Activated naive CD4-positive, alpha-beta T cell treated with anti-CD3 and anti-CD28 coated beads, Interleukin-2, amount 10 ng/mL, durations not matched to agents 7 days and 5 days (primary cell): ENCODE measurements around the gene PDZRN3.
"Not testable (repeated sequence)": the region's sequence is repeated elsewhere in the genome, so short reads cannot be mapped to it uniquely, and the experiment has no call there.

ENCODE experiments used
- CTCF ChIA-PET: fragments of 350-600 bp; sonication (Branson Sonifier 250); formaldehyde crosslinking; loops from one replicate; lab custom pipeline; 2021; ENCODE audit warnings: antibody characterized with exemption; lab: Charles Lee
- DNase-seq: peaks from one replicate; pipeline ENCODE4 v3.0.0-alpha.2; 2020
- H3K27ac Mint-ChIP-seq: one replicate; pipeline ENCODE4 v1.8.0; 2021; ENCODE audit warnings: mild to moderate bottlenecking, moderate library complexity, mixed read lengths
- H3K27me3 Mint-ChIP-seq: one replicate; pipeline ENCODE4 v1.8.0; 2021; ENCODE audit warnings: mild to moderate bottlenecking, mixed read lengths
- H3K36me3 Mint-ChIP-seq: one replicate; pipeline ENCODE4 v1.8.0; 2021; ENCODE audit warnings: mixed read lengths
- H3K4me1 Mint-ChIP-seq: one replicate; pipeline ENCODE4 v1.8.0; 2021; ENCODE audit warnings: mixed read lengths
- H3K4me3 Mint-ChIP-seq: one replicate; pipeline ENCODE4 v1.8.0; 2021; ENCODE audit warnings: mild to moderate bottlenecking, moderate library complexity, mixed read lengths
- H3K9me3 Mint-ChIP-seq: one replicate; pipeline ENCODE4 v1.8.0; 2021; ENCODE audit warnings: mixed read lengths

The PDZRN3 gene

DNA sequence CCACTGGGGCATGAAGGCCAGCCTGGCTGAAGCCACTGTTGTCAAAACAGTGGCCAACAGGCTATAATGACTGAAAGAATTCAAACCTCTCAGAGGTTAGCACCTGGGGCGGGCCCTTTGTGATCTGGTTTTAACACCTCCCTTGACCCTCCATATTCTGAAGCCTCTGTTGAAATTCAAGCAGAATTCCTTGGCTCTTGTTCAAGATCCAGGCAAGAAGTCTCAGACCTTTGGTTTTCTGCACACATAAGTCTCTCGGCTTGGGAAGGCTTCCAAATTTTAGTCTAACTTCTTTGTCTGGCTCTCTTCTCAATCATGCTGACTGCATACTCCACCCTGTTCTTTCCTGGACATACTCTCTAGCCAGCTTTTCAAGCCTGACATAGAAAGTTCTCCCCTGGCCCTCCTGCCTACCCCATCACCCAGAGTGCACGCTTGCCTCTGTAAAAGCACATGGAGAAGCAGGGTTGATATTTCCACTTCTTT lies 144.5 kb downstream of the PDZRN3 start:
- no peak overlapping the region for H3K4me3 Mint-ChIP-seq

DNA sequence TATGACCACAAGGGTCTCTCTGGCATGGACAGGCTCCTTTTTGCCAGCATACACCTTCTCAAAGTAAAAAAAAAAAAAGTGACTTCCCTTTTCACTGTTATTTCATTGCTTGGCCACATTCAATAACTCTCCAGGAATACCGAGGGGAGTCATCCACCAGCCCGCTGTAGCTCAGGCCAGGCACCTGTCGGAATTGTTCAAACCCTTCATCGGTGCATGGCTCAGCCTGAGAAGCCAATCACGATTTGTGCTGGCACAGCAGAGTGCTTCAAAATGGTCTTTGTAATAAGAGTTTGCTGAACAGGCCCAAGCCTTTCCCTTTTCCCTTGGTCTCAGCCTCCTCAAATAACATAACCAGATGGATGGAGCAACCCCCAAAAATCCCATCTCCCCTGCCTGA lies 145.4 kb downstream of the PDZRN3 start:
- CTCF ChIA-PET: no interaction called here
- H3K4me1 Mint-ChIP-seq: no peaks in the 10 kb centered on the region
- peaks cover 3% of the 10 kb centered on the region for H3K9me3 Mint-ChIP-seq
- H3K4me3 Mint-ChIP-seq: no peak overlapping the region
- no peaks in the 10 kb centered on the region for H3K36me3 Mint-ChIP-seq
- H3K27ac Mint-ChIP-seq: no peak overlapping the region
- peaks cover 8% of the 10 kb centered on the region for H3K27me3 Mint-ChIP-seq
- no peak for DNase-seq

More for the DNA sequence above, 144.5 kb downstream of the PDZRN3 start:
- Mint-ChIP-seq H3K36me3 (no peaks in the 10 kb centered on the region), H3K4me1 (no peaks in the 10 kb centered on the region), H3K27ac (no peak overlapping the region), H3K27me3 (peaks cover 14% of the 10 kb centered on the region), H3K9me3 (peaks cover 3% of the 10 kb centered on the region)
- CTCF ChIA-PET: no interaction called here
- DNase-seq: no peak

DNA sequence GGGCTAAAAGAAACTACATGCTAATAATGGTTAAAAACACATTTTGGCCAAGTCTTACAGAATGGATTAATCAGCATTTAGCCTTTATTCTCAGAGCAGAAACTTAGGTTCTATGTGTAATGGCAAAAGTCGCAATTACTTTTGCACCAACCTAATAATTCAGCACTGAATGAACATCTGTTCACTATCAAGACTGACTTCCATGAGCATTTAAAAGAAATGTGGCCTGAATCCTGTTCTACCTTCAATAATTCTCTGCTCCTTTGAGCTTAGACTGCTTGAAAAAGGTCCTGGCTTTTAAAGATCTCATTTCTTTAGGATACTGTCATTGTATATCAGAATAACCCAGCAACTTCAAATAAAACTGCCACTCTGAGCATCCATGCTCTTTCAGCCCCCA lies 145.9 kb downstream of the PDZRN3 start:
- Mint-ChIP-seq H3K4me1 (no peaks in the 10 kb centered on the region), H3K36me3 (no peaks in the 10 kb centered on the region), H3K9me3 (peaks cover 3% of the 10 kb centered on the region), H3K27ac (no peak overlapping the region), H3K4me3 (no peak overlapping the region), H3K27me3 (peaks cover 3% of the 10 kb centered on the region)
- CTCF ChIA-PET: no interaction called here
- no peak for DNase-seq

DNA sequence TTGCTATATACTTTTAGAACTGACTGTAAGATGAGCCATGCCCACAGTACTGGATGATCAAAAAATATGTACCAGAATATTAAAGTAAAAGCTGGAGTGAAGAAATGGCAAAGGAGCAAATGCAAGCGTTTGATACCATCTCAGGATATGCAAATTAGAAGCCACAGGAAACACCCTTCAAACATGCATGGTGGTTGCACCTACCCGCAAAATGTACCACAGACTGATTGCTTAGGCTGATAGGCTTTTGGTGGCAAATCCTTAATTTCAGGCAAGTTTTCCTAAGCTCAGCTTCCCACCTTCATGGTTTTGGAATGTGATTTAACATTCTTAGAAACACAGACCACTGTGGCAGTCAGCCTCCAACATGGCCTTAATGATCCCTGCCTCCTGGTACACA lies 149.0 kb downstream of the PDZRN3 start:
- peaks cover 3% of the 10 kb centered on the region for H3K9me3 Mint-ChIP-seq
- H3K27ac Mint-ChIP-seq: no peak overlapping the region
- CTCF ChIA-PET: no interaction called here
- no peak for DNase-seq
- peaks cover 3% of the 10 kb centered on the region for H3K27me3 Mint-ChIP-seq
- no peak overlapping the region for H3K4me3 Mint-ChIP-seq
- no peaks in the 10 kb centered on the region for H3K36me3 Mint-ChIP-seq
- no peaks in the 10 kb centered on the region for H3K4me1 Mint-ChIP-seq

DNA sequence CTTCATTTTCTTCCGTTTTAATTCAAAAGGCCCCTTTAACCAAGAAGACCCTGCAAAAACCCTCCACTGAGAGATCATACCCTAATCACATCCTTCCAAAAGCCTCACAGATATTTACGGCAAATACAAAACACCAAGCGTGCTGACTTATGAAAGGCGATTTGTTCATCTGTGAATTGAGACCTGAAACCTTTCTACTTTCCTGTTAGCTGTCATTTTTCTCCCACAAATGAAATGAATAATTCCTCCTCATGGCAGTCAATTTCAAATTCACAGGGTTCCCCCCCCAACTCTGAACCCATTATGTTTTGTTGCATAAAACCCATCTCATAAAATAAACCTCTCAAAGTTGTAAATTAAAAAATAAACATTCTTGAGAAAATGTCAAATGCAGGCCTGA lies 149.6 kb downstream of the PDZRN3 start:
- H3K27ac Mint-ChIP-seq: no peak overlapping the region
- DNase-seq: no peak
- H3K36me3 Mint-ChIP-seq: no peaks in the 10 kb centered on the region
- peaks cover 3% of the 10 kb centered on the region for H3K9me3 Mint-ChIP-seq
- peaks cover 3% of the 10 kb centered on the region for H3K27me3 Mint-ChIP-seq
- CTCF ChIA-PET: no interaction called here
- no peak overlapping the region for H3K4me3 Mint-ChIP-seq
- no peaks in the 10 kb centered on the region for H3K4me1 Mint-ChIP-seq

DNA sequence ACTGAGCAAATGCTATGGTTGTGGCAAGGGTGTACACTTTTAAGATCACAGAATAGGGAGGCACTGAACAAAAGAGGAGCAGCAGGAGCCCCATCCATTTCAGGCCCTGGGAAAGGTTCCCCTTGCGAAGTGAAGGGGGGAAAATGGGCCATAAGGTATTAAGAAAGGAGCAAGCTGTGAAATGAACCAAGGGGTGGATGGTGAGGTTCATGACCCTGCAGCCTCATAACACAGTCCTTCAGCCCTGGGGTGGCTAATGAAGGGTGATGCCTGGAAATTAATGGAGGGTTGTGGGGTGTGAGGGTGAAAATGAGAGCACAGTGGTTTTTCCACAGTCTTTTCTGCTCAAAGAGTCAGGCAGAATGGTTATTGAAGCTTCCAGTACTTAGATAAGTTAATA lies 150.1 kb downstream of the PDZRN3 start:
- CTCF ChIA-PET: no interaction called here
- H3K27me3 Mint-ChIP-seq: peaks cover 3% of the 10 kb centered on the region

DNA sequence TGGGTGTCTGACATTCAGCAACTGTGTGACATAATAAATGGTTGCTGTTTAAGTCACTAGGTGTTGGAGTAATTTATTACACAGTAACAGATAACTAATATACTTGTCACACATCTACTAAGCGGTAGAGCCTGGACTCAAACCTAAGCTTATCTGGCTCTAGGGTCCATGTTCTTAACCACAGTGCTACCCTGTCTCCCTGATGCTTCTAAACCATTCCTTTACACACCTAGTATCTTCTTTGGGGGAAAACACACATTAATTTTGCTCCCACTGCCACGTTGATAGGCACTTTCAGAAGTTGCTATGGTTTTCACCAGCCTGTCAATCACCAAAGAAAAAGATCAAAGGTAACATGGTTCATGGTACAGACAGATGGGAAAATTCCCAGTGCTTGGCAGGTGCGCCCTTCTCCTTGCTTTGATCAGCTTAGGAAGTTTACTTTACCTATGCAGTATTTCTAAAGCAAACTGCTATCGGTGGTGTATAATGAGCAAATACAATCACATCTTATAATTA lies 150.8 kb downstream of the PDZRN3 start:
- Mint-ChIP-seq H3K27me3 (no peaks in the 10 kb centered on the region), H3K27ac (no peak overlapping the region), H3K4me3 (no peak overlapping the region), H3K9me3 (peaks cover 3% of the 10 kb centered on the region), H3K4me1 (no peaks in the 10 kb centered on the region), H3K36me3 (no peaks in the 10 kb centered on the region)
- no peak for DNase-seq
- CTCF ChIA-PET: no interaction called here

More for the DNA sequence above, 150.1 kb downstream of the PDZRN3 start:
- Mint-ChIP-seq H3K4me1 (no peaks in the 10 kb centered on the region), H3K9me3 (peaks cover 3% of the 10 kb centered on the region), H3K4me3 (no peak overlapping the region), H3K27ac (no peak overlapping the region), H3K36me3 (no peaks in the 10 kb centered on the region)
- DNase-seq: no peak

DNA sequence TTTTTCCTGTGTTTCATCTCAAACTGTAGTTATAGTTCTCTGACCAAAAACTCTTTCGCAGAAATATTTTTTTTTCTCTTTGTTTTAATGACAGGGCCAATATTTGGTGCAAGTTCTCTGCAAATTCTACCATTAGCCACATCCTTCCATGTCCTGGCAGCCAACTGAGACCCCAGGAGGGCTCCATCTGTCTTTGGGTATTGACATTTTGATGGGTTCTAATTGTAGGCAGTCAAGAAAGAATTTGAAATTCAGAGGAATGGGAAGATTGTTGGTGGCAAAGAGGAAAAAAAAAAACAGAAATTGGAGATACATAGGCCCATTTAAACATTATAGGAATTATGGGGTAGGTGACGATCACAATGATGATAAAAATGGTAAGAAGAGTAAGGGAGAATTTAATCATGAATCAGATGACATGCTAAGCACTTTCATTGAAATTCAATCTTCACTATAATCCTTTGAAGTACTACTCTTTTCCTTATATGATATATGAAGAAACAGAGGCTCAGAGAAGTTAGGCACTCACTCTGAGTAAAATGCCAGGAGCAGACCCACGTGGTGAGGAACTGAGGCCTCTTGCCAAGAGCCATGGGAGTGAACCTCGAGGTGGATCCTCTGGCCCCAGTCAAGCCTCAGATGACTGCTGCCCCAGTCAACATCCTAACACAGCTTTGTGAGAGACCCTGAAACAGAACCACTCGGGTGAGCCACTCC lies 151.4 kb downstream of the PDZRN3 start:
- H3K4me1 Mint-ChIP-seq: no peaks in the 10 kb centered on the region
- DNase-seq: no peak
- H3K4me3 Mint-ChIP-seq: no peak overlapping the region
- no peaks in the 10 kb centered on the region for H3K27me3 Mint-ChIP-seq
- H3K9me3 Mint-ChIP-seq: peaks cover 3% of the 10 kb centered on the region
- H3K27ac Mint-ChIP-seq: no peak overlapping the region
- CTCF ChIA-PET: no interaction called here
- H3K36me3 Mint-ChIP-seq: no peaks in the 10 kb centered on the region

DNA sequence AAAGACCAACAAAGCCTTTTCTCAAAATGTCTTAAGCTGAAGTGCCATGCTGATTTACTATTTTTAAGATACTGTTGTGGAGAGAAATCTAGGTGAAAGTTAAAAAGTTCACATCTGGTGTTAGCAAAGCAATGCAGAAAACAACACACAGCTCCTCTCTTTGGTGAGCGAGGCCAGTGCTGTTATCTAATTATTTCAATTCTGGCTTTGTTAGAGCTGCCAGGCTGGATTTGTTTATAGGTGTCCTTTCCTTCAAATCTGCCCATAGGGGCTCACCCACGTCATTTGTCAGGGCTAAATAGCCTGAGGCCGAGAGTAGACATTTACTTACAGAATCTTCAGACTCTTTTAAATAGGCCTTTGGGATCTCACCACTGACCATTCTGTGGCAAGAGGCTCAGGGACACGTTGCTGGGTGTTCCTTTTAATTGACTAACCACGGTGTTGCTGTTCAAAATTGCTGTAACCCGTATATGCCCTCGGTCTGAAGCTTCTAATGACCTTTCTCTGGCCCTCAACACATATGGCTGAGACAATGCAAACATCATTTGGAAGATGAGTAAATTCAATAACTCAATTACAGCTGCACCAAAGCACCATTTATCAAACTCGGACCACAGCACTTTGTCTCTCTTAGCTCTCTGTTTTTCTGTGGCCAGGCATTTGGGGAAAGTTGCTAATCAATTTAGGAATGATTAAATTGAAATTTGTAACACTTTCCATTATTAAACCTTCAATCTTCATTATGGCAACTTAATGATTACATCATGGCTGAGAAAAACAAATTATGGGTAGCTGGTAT lies 152.6 kb downstream of the PDZRN3 start:
- H3K9me3 Mint-ChIP-seq: no peaks in the 10 kb centered on the region
- no peaks in the 10 kb centered on the region for H3K4me1 Mint-ChIP-seq
- CTCF ChIA-PET: no interaction called here
- no peaks in the 10 kb centered on the region for H3K27me3 Mint-ChIP-seq
- DNase-seq: no peak
- H3K4me3 Mint-ChIP-seq: no peak overlapping the region
- no peaks in the 10 kb centered on the region for H3K36me3 Mint-ChIP-seq
- H3K27ac Mint-ChIP-seq: no peak overlapping the region

DNA sequence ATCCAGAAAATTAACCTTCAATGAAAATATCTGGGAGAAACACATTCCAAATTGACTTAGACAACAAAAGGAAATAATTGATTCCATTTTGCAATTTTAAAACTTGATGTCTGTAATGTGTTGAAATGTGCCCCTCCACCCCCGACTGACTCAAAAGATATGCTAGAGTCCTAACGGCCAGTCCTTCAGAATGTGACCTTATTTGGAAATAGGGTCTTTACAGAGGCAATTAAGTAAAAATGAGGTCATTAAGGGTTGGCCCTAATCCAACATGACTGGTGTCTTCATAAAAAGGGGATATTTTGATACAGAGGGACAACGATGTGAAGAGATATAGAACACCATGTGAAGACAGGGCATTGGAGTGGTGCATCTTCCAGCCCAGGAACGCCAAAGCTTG lies 153.9 kb downstream of the PDZRN3 start:
- H3K4me3 Mint-ChIP-seq: no peak overlapping the region
- H3K36me3 Mint-ChIP-seq: no peaks in the 10 kb centered on the region
- H3K9me3 Mint-ChIP-seq: no peaks in the 10 kb centered on the region
- no peaks in the 10 kb centered on the region for H3K4me1 Mint-ChIP-seq
- CTCF ChIA-PET: no interaction called here
- H3K27ac Mint-ChIP-seq: no peak overlapping the region
- no peak for DNase-seq
- no peaks in the 10 kb centered on the region for H3K27me3 Mint-ChIP-seq

DNA sequence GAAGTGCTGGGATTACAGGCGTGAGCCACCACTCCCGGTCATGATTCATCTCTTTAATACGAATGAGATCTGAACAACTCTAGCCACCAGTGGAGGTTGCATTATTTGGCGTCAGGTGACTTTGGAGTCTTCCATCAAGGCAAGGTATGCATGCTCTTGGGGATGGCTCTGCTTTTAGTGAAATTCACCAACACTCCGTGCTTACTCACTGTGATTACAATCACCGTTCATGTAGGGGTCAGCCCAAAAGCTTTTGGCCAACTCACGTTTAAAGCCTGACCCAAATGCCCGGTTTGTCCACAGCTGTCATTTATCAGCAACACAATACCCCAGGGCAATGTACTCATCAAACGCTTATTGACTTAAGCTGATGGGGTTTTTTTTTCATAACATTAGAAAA lies 155.4 kb downstream of the PDZRN3 start:
- H3K4me1 Mint-ChIP-seq: no peaks in the 10 kb centered on the region
- H3K9me3 Mint-ChIP-seq: no peaks in the 10 kb centered on the region
- H3K27me3 Mint-ChIP-seq: no peaks in the 10 kb centered on the region
- H3K4me3 Mint-ChIP-seq: no peak overlapping the region
- CTCF ChIA-PET: no interaction called here
- no peak for DNase-seq
- no peaks in the 10 kb centered on the region for H3K36me3 Mint-ChIP-seq
- no peak overlapping the region for H3K27ac Mint-ChIP-seq

DNA sequence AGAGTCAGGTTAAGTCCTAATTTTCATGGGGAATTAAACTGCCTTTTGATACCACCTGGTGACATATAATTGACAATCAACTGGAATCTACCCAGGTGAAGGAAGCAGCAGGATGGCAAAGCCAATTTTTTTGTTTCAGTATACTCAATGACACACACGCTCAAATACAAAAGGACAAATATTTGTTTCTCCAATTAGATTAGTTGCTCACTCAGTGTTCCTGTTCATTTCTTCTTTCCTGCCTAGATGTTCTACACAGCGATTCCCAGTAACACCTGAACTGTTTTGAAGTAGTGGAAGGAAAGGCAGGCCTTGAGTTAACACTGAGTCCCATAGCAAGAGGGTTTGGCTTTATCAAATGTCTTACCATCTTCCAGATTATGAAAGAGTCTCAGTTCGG lies 157.5 kb downstream of the PDZRN3 start:
- no peak for DNase-seq
- CTCF ChIA-PET: no interaction called here
- no peaks in the 10 kb centered on the region for H3K36me3 Mint-ChIP-seq
- H3K4me1 Mint-ChIP-seq: no peaks in the 10 kb centered on the region
- no peak overlapping the region for H3K27ac Mint-ChIP-seq
- no peak overlapping the region for H3K4me3 Mint-ChIP-seq
- no peaks in the 10 kb centered on the region for H3K9me3 Mint-ChIP-seq
- no peaks in the 10 kb centered on the region for H3K27me3 Mint-ChIP-seq

DNA sequence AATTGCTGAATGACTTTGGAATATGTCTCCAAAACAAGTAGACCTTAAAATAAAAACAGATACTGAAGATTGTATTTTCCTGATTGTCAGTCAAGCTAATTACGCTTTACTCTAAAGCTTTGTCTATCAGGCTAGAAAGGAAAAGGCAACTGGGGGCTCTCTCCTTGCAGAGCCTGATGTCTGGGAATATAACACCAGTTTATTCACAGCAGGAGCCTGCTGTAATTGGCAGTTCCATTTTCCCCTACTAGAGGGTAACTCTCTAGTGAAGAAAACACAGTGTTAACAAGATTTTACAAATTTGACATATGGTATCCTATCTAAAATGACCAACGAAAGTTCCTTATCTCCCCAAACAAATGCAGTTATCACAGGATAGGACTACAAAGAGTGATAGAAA lies 158.8 kb downstream of the PDZRN3 start:
- no peaks in the 10 kb centered on the region for H3K27me3 Mint-ChIP-seq
- H3K9me3 Mint-ChIP-seq: no peaks in the 10 kb centered on the region
- H3K4me1 Mint-ChIP-seq: no peaks in the 10 kb centered on the region
- CTCF ChIA-PET: no interaction called here
- no peaks in the 10 kb centered on the region for H3K36me3 Mint-ChIP-seq
- no peak for DNase-seq
- H3K27ac Mint-ChIP-seq: no peak overlapping the region
- H3K4me3 Mint-ChIP-seq: no peak overlapping the region

DNA sequence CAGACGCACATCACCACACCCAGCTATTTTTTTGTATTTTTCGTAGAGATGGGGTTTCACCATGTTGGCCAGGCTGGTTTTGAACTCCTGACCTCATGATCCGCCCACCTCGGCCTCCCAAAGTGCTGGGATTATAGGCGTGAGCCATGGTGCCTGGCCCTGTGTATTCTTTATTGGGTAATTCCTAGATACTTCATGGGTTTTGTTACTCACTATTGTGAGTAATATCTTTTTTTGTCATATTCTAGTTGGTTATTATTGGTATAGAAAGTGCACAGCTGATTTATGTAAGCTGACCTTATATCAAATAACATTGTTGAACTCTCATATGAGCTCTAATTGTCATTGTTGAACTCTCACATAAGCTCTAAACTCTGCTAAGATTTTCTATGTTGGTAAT lies 160.6 kb downstream of the PDZRN3 start:
- H3K27ac Mint-ChIP-seq, H3K9me3 Mint-ChIP-seq, H3K4me3 Mint-ChIP-seq, DNase-seq, H3K36me3 Mint-ChIP-seq, CTCF ChIA-PET, H3K4me1 Mint-ChIP-seq, H3K27me3 Mint-ChIP-seq: not testable (repeated sequence)

DNA sequence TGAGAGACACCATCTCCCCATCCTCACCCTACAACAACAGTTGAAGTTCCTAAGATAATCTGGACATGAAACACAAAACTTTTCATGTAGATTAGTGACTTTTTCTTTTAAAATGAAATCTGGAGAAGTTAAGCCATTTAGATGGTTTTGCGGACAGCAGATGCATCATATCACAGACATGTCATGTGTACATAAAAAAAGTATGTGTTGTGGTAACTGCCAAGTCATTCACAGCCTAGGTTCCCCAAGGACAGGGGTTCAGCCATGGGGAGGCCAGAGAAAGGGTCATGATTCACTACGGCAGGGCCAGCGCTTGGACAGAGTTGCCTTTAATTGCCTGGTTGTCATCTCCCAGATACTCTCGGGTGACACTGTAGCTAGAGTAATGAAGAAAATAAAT lies 163.2 kb downstream of the PDZRN3 start:
- CTCF ChIA-PET: no interaction called here
- no peaks in the 10 kb centered on the region for H3K4me1 Mint-ChIP-seq
- H3K4me3 Mint-ChIP-seq: no peak overlapping the region
- H3K27me3 Mint-ChIP-seq: no peaks in the 10 kb centered on the region
- no peak overlapping the region for H3K27ac Mint-ChIP-seq
- DNase-seq: no peak
- H3K36me3 Mint-ChIP-seq: no peaks in the 10 kb centered on the region
- H3K9me3 Mint-ChIP-seq: no peaks in the 10 kb centered on the region
